Frontal cortex (tissue), 4 donors: Measurements from ENCODE around the gene FER1L5. TPM values are rescaled to one million over a fixed set of nuclear protein-coding genes. Genes with fewer than 3 reads are reported as not detected.

Source experiments
- DNase-seq, 2 donors: peaks; one replicate each; pipeline ENCODE4 v3.0.0; 2012; ENCODE audit warnings: low spot score in 2 of 2
- FAIRE-seq: peaks from 2 replicates; lab custom pipeline; 2012; peaks lifted over from hg19 to GRCh38; lab: Jason Lieb, UNC
- total RNA-seq: library from RNA; depleted of rRNA; stranded (reverse); fragments of >200 nt; gene quantifications from one replicate; pipeline ENCODE4 v1.2.3, GENCODE V29; 2014
- donor health status: control.
- donor health status: control.
- donor health status: control.

Gene FER1L5
- total RNA-seq, 1 donor from 2014 or later = 0.41 TPM

DNA sequence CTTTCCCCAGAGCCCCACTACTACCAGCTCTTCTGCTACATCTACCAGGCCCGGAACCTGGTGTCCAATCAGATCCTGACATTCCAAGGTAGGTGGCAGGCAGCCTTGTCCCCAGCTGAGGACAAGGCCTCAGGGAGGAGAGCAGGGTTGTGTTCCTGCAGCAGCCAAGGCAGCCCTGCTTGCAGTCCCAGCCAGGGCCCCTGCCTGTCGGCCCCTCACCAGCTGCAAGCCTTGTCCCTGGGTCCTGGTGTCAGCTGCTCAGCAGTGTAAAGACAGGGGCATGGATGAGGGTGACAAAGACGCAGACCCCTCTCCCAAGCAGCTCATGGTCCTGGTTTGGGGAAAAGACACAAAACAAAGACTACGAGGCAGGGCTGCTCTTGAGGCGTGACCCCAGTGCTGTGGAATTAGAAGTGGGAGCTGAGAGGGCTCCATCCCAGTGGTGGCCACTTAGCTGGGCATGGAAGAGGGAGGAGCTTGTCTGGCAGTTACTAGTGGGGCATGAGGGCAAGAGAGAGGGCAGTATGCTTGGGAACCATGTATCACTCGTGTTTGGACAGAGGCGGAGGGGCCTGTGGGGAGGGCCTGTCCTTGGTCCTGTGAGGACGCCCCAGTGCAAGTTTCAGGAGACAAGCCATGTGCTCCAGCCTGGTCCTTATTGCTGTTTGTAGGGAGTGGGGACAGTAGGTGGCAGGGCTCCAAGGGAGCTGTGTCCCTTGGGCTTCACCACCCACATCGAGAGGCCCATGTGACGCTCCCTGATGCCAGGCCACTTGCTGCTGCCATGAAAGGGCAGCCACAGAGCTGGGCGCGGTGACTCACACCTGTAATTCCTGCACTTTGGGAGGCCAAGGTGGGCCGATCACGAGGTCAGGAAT lies 49.8 kb downstream of the FER1L5 start:
- FAIRE-seq (no peak), DNase-seq (no peak)

DNA sequence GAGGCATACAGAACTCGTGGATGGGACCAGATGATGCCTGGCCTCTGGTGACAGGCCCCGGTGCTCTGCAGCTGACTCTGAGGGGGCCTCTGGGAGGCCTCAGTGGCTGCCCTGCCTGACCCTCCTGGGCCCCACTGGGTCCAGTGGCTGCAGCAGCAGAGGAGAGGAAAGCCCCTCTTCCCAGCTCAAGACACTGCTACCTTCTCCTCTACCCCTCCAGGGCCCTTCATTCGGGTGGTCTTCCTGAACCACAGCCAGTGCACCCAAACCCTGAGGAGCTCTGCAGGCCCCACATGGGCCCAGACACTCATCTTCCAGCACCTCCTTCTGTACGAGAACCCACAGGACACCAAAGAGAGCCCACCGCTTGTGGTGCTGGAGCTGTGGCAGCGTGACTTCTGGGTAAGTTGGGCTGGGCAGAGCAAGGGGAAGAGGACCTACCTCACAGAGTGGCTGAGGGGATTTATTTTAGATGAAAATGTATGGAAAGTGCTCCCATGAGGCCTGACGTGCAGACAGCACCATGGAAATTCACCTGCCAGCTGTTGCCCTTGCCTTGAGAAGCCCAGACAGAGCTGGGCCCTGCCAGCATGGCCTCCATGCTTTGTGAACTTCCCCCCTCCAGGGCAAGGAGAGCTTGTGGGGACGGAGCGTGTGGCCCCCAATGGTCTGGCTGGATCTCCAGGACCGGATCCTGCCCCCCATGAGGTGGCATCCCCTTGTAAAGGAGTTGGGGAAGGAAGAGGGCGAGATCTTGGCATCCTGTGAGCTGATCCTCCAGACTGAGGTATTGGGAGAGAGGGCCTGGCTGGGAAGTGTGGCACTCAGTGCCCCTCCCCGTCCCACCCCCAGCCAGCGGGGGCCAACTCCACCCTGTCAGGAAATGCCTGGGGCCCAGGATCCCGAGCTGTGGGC lies 51.0 kb downstream of the FER1L5 start:
- DNase-seq = no peak
- FAIRE-seq = no peak

DNA sequence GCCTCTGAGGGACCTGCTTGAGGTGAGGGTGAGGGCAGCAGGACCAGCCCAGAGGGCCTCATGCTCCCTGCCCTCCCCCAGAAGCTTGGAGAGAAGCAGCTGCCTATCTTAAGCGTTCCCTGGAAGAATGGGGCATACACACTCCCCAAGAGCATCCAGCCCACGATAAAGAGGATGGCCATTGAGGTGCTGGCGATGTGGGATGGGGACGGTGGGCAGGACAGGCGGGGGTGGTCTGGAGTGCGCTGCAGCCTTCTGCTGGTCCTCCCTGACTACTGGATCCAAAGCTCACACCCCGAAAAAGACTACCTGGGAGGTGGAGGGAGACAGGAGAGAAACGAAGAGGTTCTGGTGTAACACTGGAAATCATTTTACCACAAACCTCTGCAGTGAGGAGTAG lies 51.7 kb downstream of the FER1L5 start:
- DNase-seq = no peak
- no peak for FAIRE-seq

DNA sequence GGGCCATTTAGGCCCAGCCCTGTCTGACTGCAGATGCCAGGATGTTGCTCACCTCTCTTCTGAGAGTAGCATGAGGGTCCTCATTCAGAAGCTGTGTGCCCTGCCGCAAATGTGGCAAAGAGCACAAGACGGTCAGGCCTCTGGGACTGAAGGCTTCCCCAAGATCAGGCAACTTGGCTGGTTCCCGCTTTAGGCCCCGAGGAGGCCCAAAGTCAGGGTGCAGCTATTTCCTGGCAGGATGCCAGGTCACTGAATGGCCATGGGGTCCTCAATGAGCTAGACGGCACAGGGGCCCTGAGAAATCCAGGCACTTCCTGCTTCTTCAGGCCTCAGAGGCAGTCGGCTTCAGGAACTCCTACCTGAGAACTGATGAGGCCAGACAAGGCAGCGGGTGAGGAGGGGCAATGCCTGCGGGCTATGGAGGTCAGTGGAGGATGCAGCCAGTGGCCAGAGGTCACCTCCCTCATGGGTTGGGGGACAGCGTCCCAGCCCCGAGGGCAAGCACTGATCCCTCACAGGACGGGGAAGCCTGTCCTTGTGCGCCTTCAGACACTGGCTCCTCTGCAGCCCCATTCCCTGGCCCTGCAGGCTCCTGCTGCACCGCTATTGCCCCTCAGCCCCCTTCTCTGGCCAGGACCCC lies 52.4 kb downstream of the FER1L5 start:
- no peak for FAIRE-seq
- DNase-seq = no peak

DNA sequence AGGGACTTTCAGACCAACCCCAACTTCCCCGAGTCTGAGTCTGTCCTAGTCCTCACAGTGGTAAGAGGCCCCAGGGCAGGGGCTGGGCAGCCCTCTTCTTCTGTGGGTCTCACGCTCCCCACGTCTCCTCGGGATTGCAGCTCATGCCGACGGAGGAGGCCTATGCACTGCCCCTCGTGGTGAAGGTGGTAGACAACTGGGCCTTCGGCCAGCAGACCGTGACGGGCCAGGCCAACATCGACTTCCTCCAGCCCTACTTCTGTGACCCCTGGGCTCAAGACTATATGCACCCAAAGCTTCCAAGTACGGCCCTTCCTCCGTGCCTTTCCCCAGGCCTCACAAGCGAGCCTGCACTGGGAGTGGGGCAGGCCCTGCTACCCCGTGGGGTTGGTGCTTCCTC lies 53.0 kb downstream of the FER1L5 start:
- FAIRE-seq = no peak

DNA sequence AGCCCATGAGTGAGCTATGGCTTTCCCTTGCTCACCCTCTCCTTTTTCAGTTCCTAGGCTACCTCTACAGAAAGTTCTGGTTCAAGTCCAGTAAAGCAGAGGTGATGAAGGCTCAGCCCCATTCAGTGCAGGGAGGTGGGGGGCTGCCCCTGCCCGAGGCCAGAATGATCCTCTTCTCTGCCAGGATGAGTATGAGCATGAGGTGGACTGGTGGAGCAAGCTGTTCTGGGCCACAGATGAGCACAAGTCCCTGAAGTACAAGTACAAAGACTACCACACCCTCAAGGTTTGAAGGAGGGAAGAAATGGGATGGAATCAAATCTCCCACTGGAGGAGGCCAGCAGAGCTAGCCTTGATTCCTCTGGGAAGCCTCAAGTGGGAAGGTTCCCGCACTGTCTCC lies 54.9 kb downstream of the FER1L5 start:
- FAIRE-seq (no peak), DNase-seq (no peak)

More for the DNA sequence above, 53.0 kb downstream of the FER1L5 start:
- no peak for DNase-seq

DNA sequence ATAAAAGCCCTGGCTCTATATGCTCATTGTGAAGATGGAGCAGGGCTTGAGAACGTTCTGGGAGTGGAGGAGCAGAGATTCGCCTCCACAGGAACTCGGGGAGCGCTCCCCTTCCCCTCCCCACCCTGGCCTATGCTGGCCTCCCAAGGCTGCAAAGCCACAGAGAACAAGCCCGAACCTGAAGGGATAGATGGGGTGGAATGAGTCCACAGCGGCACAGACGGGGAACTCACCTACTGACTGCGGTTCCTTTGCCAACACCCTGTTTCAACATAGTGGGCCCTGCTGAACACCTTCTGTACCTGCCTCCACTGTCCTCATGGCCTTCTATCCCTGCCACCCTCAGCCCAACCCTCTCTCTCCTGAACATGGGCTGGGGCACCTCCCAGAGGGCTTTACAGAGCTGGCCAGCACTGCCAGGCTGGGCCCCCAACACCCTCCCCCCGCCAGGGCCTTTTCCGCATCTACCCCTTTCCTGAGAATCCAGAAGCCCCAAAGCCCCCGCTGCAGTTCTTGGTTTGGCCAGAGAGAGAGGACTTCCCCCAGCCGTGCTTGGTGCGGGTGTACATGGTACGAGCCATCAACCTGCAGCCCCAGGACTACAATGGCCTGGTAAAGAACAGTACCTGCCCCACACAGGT lies 55.8 kb downstream of the FER1L5 start:
- FAIRE-seq = no peak
- no peak for DNase-seq

DNA sequence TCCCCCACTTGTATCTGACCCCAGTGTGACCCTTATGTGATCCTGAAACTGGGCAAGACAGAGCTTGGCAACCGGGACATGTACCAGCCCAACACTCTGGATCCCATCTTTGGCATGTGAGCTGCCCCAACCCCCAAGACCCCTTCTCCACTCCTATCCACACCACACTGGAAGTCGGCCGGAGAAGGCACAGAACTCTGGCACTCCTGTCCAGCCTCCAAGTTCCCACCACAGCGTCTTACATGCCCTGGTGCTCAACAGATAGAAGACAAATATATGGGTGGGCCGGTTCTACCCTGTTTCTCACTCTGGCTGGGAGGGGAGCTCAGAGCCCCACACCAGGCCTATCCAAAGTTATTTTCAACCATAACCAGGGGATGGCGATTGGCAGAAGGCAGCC lies 56.5 kb downstream of the FER1L5 start:
- DNase-seq (no peak), FAIRE-seq (no peak)

DNA sequence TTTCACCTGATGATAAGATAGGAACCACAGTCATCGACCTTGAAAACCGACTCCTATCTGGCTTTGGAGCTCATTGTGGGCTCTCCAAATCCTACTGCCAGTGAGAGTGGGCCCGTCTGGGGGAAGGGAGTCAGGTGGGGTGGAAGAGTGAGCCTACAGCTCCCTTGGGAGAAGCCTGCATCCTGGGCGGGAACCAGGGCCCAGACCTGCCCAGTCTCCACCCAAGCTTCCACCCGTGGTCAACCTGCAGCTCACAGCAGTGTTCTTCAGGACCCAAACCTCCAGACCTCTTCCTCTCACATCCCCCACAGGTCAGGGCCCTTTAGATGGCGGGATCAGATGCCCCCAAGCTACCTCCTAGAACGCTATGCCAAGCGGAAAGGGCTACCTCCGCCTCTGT lies 57.1 kb downstream of the FER1L5 start:
- FAIRE-seq (no peak), DNase-seq (no peak)

DNA sequence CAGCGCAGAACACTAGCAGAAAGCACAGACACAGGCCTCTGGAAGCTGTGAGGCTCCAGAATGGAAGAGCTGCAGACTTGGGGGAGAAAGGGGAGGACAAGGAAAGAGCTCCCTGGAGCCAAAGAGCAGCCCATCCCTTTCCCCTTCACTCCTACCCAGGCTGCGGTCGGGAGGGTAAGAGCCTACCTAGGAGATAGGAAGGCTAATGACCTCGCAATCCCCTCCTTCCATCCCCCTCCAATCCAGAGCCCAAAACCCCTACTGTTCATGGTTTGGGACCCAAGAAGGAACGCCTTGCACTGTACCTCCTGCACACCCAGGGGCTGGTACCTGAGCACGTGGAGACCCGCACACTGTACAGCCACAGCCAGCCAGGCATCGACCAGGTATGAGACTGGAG lies 57.5 kb downstream of the FER1L5 start:
- no peak for DNase-seq
- no peak for FAIRE-seq

DNA sequence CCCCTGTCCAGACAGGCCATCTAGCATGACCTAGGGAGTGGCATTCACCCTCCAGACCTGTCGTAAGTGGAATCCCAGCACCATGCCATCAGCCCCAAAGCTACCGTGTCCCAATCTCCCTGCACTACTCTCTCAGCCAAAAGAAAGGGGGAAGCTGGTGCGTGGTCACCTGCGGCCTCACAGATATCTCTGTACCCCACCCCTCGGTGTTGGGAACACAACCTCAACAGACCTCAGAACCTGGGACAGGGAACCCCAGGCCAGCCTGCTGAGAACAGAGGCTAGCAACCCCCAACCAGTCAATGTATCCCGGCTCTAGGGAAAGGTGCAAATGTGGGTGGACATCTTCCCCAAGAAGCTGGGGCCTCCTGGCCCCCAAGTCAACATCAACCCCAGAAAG lies 59.1 kb downstream of the FER1L5 start:
- no peak for DNase-seq
- FAIRE-seq = no peak

DNA sequence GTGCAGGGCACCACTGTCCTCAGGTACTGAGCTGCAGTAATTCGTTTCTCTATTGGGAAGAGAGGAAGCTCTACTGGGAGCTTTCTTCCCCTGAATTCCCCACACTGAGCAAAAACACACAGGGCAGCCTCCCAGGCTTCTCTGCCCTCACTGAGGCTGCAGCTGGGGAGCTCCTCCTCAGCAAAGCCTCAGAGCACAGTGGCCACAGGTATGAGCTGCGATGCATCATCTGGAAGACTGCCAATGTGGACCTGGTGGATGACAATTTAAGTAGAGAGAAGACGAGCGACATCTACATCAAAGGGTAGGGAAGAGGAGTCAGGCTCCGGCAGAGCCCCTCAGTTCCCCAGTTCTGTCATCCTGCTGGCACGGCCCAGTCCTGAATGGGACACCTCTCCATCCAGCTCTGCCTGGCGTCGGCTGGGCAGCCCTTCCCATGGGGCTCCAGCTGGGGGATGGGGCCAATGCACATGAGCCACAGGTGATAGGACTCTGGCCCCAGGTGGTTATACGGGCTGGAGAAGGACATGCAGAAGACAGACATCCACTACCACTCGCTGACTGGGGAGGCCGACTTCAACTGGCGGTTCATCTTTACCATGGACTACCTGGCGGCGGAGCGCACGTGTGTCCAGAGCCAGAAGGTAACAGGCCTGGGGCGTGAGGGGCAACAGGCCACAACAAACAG lies 59.7 kb downstream of the FER1L5 start:
- DNase-seq = no peak
- no peak for FAIRE-seq

DNA sequence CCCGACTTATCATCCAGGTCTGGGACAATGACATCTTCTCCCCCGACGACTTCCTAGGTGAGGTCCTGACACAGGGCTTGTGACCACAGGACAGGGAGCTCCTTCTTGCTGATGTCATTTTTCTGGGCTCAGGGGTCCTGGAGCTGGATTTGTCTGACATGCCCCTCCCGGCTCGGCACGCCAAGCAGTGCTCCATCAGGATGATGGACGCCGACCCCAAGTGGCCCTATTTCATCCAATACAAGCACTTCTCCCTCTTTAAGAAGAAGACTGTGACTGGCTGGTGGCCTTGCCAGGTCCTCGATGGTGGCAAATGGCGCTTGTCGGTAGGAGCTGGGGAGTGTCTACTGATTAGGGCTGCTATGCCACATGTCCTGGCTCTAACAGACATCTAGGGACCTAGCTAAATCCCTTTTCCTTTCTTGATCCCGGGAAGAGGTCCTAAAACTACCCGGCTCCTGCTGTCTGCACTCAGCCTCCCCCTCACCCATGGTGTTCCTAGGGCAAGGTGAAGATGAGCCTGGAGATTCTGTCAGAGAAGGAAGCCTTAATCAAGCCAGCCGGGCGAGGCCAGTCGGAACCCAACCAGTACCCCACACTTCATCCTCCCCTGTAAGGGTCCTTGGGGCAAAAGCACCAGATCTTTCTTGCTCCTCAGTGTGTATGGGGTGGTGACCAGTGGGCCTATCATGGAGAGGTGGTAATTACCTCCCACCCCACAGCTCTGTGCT lies 60.6 kb downstream of the FER1L5 start:
- DNase-seq (no peak), FAIRE-seq (no peak)

DNA sequence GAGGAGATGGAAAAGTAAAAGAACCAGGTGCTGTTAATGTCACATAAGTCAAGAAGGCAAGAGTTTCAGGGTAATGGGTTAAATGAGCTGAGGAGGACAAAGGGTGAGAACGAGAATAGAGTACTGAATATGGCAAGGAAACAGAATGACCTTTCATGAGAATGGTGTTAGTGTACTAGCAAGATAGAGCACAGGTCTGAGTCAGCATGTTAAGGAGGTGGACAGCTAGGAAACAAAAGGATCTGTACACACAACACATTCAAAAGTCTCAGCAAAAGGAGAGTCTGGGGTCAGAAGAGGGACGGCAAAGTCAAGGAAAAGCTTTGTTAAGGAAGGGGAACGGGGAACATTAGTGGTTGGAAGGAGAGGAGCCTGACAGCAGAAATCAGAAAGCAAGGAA lies 68.4 kb downstream of the FER1L5 start:
- DNase-seq = no peak
- no peak for FAIRE-seq

DNA sequence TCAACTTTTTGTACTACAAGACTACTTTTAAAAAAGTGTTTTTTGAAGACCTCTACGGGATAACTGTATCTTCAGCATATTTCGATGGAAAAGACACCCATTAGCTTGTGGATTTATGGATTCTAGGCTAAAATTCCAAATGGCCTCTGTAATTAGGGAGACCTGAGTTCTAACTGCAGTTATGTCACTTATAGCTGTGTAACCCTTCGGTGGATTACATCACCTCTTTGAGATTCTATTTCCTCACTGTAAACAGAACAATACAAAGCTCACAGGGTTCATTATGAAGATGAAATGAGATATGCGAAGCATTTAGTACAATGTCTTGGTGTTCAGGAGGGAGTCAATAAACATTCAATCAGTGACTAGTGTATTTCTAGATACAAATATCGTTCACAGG lies 73.1 kb downstream of the FER1L5 start:
- DNase-seq (no peak), FAIRE-seq (no peak)

DNA sequence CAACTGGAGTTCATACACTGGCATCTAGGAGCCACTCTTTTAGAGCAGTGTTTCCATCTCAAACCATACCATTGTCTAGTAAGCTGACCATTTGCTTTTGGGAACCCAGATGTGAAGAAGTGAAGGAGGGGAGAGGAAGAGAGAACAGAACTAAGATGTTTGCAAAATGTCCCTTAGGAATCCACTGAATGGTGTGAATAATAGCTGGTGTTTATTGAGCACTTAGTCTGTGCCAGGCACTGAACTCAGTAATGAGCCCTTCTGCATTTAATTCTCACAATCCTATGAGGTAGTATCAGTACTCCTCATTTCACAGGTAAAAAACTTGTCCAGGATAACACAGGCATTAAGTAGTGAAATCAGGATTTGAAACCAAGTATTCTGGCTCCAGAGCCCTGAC lies 73.8 kb downstream of the FER1L5 start:
- no peak for FAIRE-seq
- no peak for DNase-seq

DNA sequence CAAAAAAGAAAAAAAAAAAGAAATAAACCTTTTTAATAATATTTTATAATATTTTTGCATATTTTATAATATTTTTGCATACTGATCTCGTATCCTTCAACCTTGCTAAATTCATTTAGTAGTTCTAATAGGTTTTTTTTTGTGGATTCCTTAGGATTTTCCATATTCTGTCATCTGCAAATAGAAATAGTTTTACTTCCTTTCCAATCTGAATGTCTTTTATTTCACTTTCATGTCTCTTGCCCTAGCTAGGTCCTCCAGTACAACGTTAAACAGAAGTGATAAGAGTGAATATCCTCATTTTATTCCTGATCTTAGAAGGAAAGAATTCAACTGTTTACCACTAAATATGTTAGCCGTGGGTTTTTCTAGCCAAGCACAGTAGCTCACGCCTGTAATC lies 83.6 kb downstream of the FER1L5 start:
- FAIRE-seq = no peak
- no peak for DNase-seq

DNA sequence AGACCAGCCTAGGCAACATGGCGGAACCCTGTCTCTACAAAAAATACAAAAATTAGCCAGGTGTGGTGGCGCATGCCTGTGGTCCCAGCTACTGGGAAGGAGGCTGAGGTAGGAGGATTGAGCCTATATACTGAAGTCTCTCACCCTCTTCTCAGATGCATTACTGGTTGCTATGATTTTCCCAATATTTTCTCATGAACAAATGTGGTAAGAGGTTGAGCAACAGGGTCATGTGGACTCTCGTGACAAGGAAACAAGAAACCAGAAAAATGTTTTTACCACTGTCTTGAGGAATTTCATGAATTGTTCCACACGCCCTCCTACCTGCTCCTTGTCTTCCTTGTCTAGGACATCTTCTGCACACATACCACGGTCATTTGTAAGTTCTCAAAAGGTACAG lies 84.9 kb downstream of the FER1L5 start:
- DNase-seq (no peak), FAIRE-seq (no peak)

DNA sequence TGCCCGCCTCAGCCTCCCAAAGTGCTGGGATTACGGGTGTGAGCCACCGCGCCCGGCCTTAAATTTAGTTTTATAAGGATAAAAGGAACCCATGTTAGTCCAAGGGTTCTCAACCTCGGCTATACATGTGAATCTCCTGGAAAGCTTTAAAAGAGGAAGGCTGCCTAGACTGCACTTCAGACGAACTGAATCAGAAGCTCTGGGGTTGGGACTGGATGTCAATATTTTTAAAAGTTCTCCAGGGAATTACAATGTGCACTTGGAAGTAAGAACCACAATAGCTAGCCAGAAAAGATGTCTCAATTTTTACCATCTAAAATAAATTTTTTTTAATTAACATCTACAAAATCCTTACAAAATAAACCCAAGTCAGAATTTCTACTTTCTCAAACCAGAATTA lies 87.2 kb downstream of the FER1L5 start:
- DNase-seq (no peak), FAIRE-seq (no peak)
